Motor neuron (in vitro differentiated cells): Measurements from ENCODE around the gene RPS15A. TPM values are rescaled to one million over a fixed set of nuclear protein-coding genes. Genes with fewer than 3 reads are reported as not detected.

ENCODE experiments used
- ATAC-seq, 8 experiments: fragments of 200-7000 bp; cut with Tn5 transposase; replicated peaks in 6 of 8; 2 replicates each; pipeline ENCODE4 v1.8.0; 2021; ENCODE audit warnings: mild to moderate bottlenecking in 8 of 8, moderate library complexity in 8 of 8
- H3K27ac ChIP-seq, 2 donors: fragments of 250-450 bp; sonication (Bioruptor Pico); 2 replicates each; pipeline ENCODE4 v1.9.0; 2021; ENCODE audit warnings: antibody characterized with exemption in 2 of 2, mild to moderate bottlenecking in 2 of 2, moderate library complexity in 1 of 2
- H3K4me1 ChIP-seq, 2 donors: fragments of 250-450 bp; sonication (Bioruptor Pico); replicated peaks in 1 of 2; 2 replicates each; pipeline ENCODE4 v1.6.1; 2021; ENCODE audit warnings: antibody characterized with exemption in 2 of 2, mild to moderate bottlenecking in 2 of 2, moderate library complexity in 1 of 2
- H3K4me3 ChIP-seq, 5 donors: fragments of 250-450 bp; sonication (Bioruptor Pico); 2 replicates each; pipeline ENCODE4 v1.9.0; 2021; ENCODE audit warnings: antibody characterized with exemption in 5 of 5, mild to moderate bottlenecking in 5 of 5, moderate library complexity in 4 of 5
- WGBS, 10 experiments: fragments of 450-650 bp; shearing (Covaris generic); methylation state at CpG; one replicate each; pipeline ENCODE4 v1.0.0; 2022; 5-methylcytosine and 5-hydroxymethylcytosine counted together
- in situ Hi-C, 9 experiments: fragments of 400-800 bp; cut with MboI; loops; one replicate each; pipeline ENCODE4 v1.15.0; 2021; ENCODE audit warnings: low sequenced_read_pairs in 9 of 9, low pct_unique_long_range_greater_than_20kb in 2 of 9; ENCODE audit not compliant: unreplicated experiment in 9 of 9
- total RNA-seq, 8 experiments: library from RNA; unstranded; fragments of 300-600 nt; gene quantifications; 2 replicates each; pipeline versions ENCODE4 v1.2.3 to v1.2.4, GENCODE V29; 2022

Gene RPS15A
- total RNA-seq, 8 experiments from 2014 or later = 1,605 to 4,098 (median 2,564) TPM

DNA sequence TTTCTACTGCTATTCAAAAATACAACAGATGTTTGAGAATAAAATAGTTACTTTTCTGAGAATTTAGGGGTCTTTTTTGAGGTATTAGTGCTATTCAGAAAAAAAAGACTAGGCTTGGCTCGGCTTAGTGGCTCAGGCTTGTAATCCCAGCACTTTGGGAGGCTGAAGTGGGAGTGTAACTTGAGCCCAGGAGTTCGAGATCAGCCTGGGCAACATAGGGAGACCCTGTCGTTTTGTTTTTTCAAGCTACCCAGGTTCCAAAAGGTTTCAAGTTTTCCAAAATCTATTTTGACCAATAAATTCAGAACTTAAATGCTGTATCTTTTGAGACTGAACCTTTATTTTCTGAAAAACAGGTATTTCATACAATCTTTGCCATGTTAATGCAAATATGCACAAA lies 14.4 kb upstream of the RPS15A start:
- in situ Hi-C loops = loop anchor here in 1 of 9 experiments (25.0 kb wide), 1 partner anchor 158 kb away; no protein-coding TSS in a partner anchor
- WGBS, 10 experiments = 20 to 60% (median 32%) methylated on average over 1 to 3 of the region's 3 CpGs; no CpG with 5 or more reads in 2 of the 10 experiments
- no peak overlapping the region for H3K27ac ChIP-seq
- no peak overlapping the region for H3K4me3 ChIP-seq
- H3K4me1 ChIP-seq = peaks cover 5 to 18% of the 10 kb centered on the region in 2 donors
- ATAC-seq = no peak

DNA sequence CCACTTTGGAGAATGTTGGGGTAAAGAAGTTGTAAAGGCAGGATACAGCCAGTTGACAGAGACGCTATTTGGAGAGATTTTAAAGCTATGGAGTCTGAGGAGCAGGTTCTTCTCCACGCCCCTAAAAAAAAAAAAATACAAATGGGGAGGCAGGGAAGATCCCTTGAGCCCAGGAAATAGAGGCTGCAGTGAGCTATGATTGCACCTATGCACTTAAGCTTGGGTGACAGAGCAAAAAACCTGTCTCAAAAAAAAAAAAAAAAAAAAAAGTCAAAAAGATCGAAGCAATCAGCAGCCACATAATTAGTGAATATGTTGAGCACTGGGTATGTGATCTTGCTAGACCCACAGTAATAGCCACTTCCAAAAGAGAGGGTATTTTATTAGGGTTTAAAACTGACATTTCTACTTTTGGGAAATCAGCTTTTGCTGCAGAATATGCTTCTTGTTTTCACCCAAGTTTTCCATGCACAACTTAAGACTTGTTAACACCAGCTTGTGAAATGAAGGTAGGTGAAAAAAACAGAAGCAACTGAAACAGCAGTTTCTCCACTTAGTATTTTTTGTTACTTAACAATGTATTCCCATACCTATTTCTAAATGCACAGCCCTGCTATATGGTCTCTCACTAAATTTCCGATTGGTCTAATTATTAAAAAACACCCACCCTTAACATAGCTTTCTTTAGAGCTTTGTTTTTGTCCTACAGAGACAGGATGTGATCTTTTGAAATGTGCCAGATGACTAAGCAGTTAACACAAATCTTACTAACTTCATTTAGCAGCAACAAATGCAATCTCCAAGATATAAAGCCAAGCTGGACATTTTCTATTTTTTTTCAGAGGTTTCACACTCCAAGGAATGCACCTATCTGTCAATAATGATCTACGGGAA lies 13.7 kb upstream of the RPS15A start:
- no peak for ATAC-seq
- Histone ChIP-seq H3K4me1 (peaks cover 5 to 25% of the 10 kb centered on the region in 2 donors), H3K4me3 (no peak overlapping the region), H3K27ac (no peak overlapping the region)
- in situ Hi-C loops = loop anchor here in 1 of 9 experiments (25.0 kb wide), 1 partner anchor 158 kb away; no protein-coding TSS in a partner anchor
- WGBS, 10 experiments = 52 to 81% (median 60%) methylated on average over 2 to 5 of the region's 5 CpGs; no CpG with 5 or more reads in 1 of the 10 experiments

DNA sequence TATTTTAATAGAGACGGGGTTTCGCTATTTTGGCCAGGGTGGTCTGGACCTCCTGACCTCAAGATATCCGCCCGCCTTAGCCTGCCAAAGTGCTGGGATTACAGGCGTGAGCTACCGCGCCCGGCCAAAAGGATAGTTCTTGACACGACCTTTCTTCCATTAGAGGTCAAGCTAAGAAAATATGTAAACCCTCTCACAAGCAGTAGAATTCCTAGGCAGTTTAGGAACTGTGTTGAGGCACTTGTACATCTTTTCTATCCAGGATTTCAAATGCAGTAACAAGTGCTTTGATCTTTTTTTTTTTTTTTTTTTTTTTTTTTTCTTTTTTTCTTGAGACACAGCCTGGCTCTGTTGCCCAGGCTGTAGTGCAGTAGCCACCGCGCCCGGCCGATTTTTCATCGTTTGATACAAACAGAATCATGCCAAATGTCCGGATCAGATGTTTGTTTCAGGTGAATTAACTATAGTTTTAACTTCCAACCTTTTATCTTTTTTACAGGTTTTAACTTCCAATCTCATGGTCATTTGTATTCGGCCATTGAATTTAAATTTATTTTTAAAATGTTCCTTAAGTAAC lies 12.7 kb upstream of the RPS15A start:
- 89 to 98% (median 93%) methylated on average over 6 to 16 of the region's 16 CpGs; no CpG with 5 or more reads in 1 of the 10 experiments for WGBS, 10 experiments
- ATAC-seq = no peak
- in situ Hi-C loops = loop anchor here in 1 of 9 experiments (25.0 kb wide), 1 partner anchor 159 kb away; no protein-coding TSS in a partner anchor
- H3K4me1 ChIP-seq = peaks cover 5 to 27% of the 10 kb centered on the region in 2 donors
- H3K27ac ChIP-seq = no peak overlapping the region
- H3K4me3 ChIP-seq = no peak overlapping the region

DNA sequence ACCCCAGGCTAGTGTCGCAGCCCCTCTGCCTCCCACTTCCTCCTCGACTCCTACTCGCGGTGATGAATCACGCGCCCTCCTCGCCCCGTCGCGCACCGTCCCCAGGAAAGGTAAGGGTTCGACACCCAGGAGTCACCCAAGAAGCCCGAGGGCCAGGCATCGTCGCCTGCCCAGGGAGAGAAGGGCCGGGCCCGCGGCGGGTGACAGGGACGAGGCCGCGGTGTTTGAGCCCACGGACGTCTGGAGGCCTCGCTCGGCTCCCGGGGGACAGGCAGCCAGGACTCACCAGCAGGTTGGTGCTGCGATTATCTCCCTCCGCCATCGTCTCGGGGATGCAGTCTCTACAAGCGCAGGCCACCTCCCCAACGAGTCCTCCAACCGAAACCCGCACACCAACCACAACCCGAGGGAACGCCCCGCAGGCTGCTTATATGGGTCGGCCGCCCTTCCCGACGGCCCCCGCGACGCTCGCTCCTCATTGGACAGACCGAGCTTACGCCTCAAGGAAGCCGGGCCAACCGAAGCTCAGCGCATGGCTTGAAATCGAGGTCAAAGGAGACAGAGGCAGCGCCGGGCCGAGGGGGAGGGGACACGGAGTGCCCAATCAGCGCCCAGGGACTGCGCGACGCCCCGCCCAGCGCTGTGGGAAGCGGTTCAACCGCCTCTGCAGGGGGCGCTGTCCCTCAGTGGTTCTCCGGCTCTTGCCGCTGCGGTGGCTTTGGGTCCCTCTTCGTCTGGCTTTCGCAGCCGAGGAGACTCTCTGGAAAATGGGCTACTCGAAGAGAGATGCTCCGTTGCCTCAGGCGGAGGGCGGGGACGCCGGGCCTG lies 11.2 kb upstream of the RPS15A start, which contains the start of gene ARL6IP1:
Gene ARL6IP1 (minus strand): TSS at position 405 of the 828 bp plus-strand sequence. CDS start 83 bp downstream, at position 322.
- in situ Hi-C loops = loop anchor here in 1 of 9 experiments (25.0 kb wide), 1 partner anchor 161 kb away; no protein-coding TSS in a partner anchor
- 0 to 2% (median 0%) methylated on average over 1 to 12 of the region's 77 CpGs; no CpG with 5 or more reads in 7 of the 10 experiments for WGBS, 10 experiments
- peak; percentile 89 to 97 (median 95) for ATAC-seq
- Histone ChIP-seq H3K27ac (peak within 1 kb of the TSS; percentile 72 to 78), H3K4me3 (peak within 1 kb of the TSS; percentile 57 to 95 (median 75)), H3K4me1 (peaks cover 5 to 27% of the 10 kb centered on the region in 2 donors)

DNA sequence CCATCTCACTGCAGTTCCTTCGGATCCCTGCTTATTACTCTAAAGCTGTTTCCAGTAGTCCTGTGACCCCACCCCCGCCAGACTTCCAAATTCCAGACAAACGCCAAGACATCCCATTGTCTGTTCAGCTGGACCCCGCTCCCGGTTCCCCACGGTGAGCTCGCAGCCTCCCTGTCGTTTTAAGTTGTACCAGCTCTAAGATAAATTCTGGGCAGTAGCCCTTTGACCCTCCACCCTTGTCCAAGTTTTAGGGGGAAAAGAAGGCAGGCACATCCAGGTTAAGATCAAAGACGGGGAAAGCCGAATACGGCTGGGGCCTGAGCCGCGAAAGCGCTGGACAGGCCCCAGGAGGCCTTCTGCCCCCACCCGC lies 10.6 kb upstream of the RPS15A start:
- ATAC-seq = peak in 1 of 8 experiments; percentile 0
- 0 to 4% (median 0%) methylated on average over 1 to 5 of the region's 15 CpGs; no CpG with 5 or more reads in 1 of the 10 experiments for WGBS, 10 experiments

DNA sequence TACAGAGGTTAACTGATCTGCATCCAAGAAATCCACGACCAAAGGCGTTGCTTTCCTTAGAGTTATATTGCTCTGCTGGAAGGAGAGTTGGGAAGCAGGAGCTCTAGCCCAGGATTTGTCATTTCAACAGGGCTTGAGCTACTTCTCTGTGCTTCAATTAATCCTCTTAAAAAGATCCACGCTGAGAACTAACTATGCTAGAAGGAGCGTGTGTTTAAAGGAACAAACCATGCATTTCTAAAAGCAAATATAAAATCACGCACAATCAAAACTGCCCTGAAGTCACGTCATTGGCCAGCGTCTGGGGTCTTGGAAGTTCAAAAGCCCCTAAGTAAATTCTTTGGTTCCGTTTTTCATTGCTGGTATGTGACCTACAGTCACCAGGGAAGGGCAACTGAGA lies 10.2 kb upstream of the RPS15A start:
- Histone ChIP-seq H3K4me1 (peaks cover 5 to 27% of the 10 kb centered on the region in 2 donors), H3K27ac (no peak overlapping the region), H3K4me3 (peak overlapping the region; percentile 57 to 95 (median 75))
- no peak for ATAC-seq
- in situ Hi-C loops = loop anchor here in 1 of 9 experiments (25.0 kb wide), 1 partner anchor 162 kb away; no protein-coding TSS in a partner anchor
- 0 to 10% (median 0%) methylated on average over 3 to 8 of the region's 8 CpGs; no CpG with 5 or more reads in 1 of the 10 experiments for WGBS, 10 experiments

More for the DNA sequence above, 10.6 kb upstream of the RPS15A start:
- in situ Hi-C loops = loop anchor here in 1 of 9 experiments (25.0 kb wide), 1 partner anchor 162 kb away; no protein-coding TSS in a partner anchor
- peak overlapping the region; percentile 30 to 66 for H3K27ac ChIP-seq
- H3K4me1 ChIP-seq = peaks cover 5 to 27% of the 10 kb centered on the region in 2 donors
- H3K4me3 ChIP-seq = peak overlapping the region; percentile 57 to 95 (median 75)

DNA sequence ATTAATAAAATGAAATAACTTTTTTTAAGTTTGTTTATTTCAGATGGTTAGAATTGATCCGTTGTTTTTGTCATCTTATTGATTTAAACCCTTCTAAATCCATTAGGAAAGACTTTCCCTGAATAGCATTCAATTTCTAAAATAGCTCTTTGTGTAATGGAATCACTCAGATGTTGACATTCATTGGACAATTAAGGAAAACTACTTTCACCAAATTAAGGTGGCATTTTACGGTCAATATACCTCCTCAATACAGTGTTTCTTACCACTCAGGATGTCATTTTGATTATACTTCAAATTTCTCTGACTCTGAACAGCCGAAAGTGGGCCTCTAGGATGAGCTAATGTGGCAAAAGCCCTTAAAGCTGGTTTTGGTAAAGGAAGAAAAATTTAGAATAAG lies 9.4 kb upstream of the RPS15A start:
- Histone ChIP-seq H3K4me3 (peak overlapping the region in 3 of 5 donors; percentile 63 to 95 (median 75)), H3K27ac (no peak overlapping the region), H3K4me1 (peaks cover 5 to 27% of the 10 kb centered on the region in 2 donors)
- in situ Hi-C loops = no loop called here
- WGBS, 10 experiments = 36 to 94% (median 70%) methylated on average over 1 to 3 of the region's 3 CpGs; no CpG with 5 or more reads in 2 of the 10 experiments
- ATAC-seq = no peak

DNA sequence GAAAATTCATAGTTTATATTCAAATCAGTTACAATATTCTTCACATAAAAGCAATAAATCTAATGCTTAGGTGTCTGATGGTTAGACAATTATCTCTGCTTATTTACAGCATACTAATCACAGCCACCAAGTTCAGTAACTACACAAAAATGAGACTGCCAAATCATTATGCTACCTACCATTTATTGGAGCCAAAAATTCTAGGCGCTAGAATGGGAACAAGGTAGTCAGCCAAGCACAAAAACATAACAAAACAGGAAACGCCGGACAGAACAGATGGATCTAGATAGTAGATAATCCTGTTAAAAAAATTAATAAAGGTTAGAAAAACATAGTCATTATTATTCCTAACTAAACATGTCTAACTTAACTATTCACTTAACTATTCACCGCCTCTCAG lies 7.6 kb upstream of the RPS15A start:
- ATAC-seq = no peak
- in situ Hi-C loops = no loop called here
- H3K4me3 ChIP-seq = no peak overlapping the region
- H3K4me1 ChIP-seq = peaks cover 3 to 25% of the 10 kb centered on the region in 2 donors
- H3K27ac ChIP-seq = no peak overlapping the region
- WGBS, 10 experiments = 70 to 100% (median 95%) methylated on average over 3 to 4 of the region's 4 CpGs

DNA sequence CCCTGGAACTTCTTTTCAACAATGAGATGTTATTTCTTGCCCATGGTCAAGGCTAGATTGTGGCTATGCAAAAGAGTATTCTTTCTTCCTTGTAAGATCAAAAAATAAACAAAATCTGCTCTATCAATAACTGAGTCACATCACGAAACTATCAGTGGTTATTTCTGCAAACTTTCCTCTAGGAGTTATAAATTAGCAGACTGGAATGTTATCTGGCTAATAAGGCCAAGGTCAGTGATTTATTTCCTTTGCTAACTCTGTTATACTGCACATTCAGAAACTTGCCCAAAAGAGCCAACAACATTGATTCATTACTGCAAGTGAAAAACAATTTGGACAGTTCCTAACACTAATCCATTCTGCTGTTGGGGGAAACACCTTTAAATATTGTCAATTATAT lies 6.2 kb upstream of the RPS15A start:
- in situ Hi-C loops = no loop called here
- peaks cover 3 to 19% of the 10 kb centered on the region in 2 donors for H3K4me1 ChIP-seq
- no peak overlapping the region for H3K4me3 ChIP-seq
- WGBS, 10 experiments = 83 to 100% (median 100%) methylated on average over 1 of the region's 1 CpG; no CpG with 5 or more reads in 3 of the 10 experiments
- no peak for ATAC-seq
- no peak overlapping the region for H3K27ac ChIP-seq

DNA sequence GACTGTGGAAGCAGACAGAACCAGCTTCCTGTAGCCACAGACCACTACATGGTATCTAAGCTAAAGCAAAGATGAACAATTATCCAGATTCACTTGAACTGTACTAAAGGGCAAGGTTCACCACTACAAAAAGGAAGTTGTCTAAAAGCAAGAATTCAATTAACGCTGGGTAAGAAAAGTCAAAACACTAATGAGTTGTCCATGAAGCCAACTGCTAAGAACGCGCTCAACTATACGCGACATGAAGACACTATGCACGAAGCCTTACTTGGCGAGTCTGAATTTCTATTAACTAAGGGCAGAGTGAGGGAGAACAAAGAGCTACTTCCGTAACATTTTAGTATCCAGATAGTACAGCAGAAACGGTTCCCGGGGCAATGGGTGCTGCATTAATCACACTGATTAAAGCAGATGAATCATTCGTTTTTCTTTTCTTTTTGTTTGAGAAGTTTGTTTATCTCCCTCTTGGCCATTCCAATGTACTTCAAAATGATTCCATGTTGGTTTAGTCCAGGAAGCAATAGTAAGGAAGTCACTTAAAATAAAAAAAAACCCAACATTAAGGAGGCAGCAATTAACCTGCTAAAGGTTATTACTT lies 2.8 kb upstream of the RPS15A start:
- Histone ChIP-seq H3K4me3 (no peak overlapping the region), H3K27ac (no peak overlapping the region), H3K4me1 (peaks cover 9 to 16% of the 10 kb centered on the region in 2 donors)
- no peak for ATAC-seq
- in situ Hi-C loops = no loop called here
- WGBS, 10 experiments = 33 to 98% (median 89%) methylated on average over 1 to 11 of the region's 11 CpGs

DNA sequence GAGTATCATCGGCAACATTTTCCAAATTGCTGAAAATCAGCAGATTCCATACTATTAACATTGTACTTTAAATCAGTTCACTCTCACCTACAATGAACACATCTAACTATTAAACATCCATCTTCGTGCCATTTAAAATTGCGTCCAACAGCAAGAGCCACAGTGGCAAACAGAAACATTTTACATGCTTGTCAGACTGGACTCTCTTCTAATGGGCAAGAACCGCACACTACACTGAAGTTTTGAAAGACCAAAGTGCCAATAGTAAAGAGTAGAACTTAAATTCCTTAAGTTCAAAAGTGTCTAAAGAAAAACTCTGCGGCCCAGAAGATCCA lies 652 bp downstream of the RPS15A start:
- no peak for ATAC-seq
- 0 to 8% (median 0%) methylated on average over 1 to 5 of the region's 5 CpGs; no CpG with 5 or more reads in 3 of the 10 experiments for WGBS, 10 experiments
- in situ Hi-C loops = no loop called here
- Histone ChIP-seq H3K4me3 (peak overlapping the region; percentile 52 to 88 (median 78)), H3K4me1 (peaks cover 21 to 43% of the 10 kb centered on the region in 2 donors), H3K27ac (peak overlapping the region in 1 of 2 donors; percentile 85)
